Endothelial cell of umbilical vein (primary cell): Measurements from ENCODE around the gene EDEM1. TPM values are rescaled to one million over a fixed set of nuclear protein-coding genes. Genes with fewer than 3 reads are reported as not detected.

Experiments
- BruUV-seq: library from RNA; stranded (reverse); fragments of 400-500 nt; replicated peaks from 2 replicates; lab custom pipeline; 2021; lab: Mats Ljungman, UMichigan
- CTCF ChIA-PET: fragments of 300-600, 350-600 bp; sonication (Branson Sonifier 250); formaldehyde crosslinking; loops from one replicate; lab custom pipeline; 2021; ENCODE audit warnings: antibody characterized with exemption, inconsistent platforms; lab: Charles Lee
- POLR2A ChIA-PET: fragments of 300-600, 350-600 bp; sonication (Branson Sonifier 250); formaldehyde crosslinking; loops from one replicate; lab custom pipeline; 2021; ENCODE audit warnings: antibody characterized with exemption, inconsistent platforms; lab: Charles Lee
- DNase-seq: peaks from one replicate; pipeline ENCODE4 v3.0.0-alpha.2; 2011; ENCODE audit warnings: low read depth, low spot score
- FAIRE-seq: peaks from 2 replicates; lab custom pipeline; 2011; peaks lifted over from hg19 to GRCh38; lab: Jason Lieb, UNC
- H2AFZ ChIP-seq: 2 replicates; pipeline ENCODE4 v1.6.0; 2012; ENCODE audit warnings: low read depth, low read length, control low read depth, inconsistent platforms
- H3K27ac ChIP-seq: 2 replicates; pipeline ENCODE4 v1.5.1; 2011; ENCODE audit warnings: low read depth, mild to moderate bottlenecking, control low read depth, low read length, moderate library complexity; ENCODE audit not compliant: insufficient read depth
- H3K27me3 ChIP-seq, 2 experiments: 2 replicates each; pipeline versions ENCODE4 v1.6.0 to v1.6.1; 2011; ENCODE audit warnings: low read length in 2 of 2, mixed read lengths in 1 of 2; ENCODE audit not compliant: control insufficient read depth in 2 of 2, insufficient read depth in 2 of 2
- H3K36me3 ChIP-seq, 2 experiments: 2 replicates in 1 of 2; 3 replicates in 1 of 2; pipeline ENCODE4 v1.5.1; 2011; ENCODE audit warnings: low read length in 2 of 2, mild to moderate bottlenecking in 1 of 2, moderate library complexity in 1 of 2; ENCODE audit not compliant: control insufficient read depth in 2 of 2, insufficient read depth in 2 of 2; ENCODE audit errors: extremely low read depth in 1 of 2
- H3K4me1 ChIP-seq: 3 replicates; pipeline ENCODE4 v1.5.1; 2011; ENCODE audit warnings: mild to moderate bottlenecking, low read length; ENCODE audit not compliant: control insufficient read depth, insufficient read depth; ENCODE audit errors: extremely low read depth
- H3K4me2 ChIP-seq: 2 replicates; pipeline ENCODE4 v1.6.1; 2011; ENCODE audit warnings: low read length, control low read depth, mixed read lengths; ENCODE audit not compliant: insufficient read depth
- H3K4me3 ChIP-seq, 3 experiments: fragments of 200-600 bp in 1 of 3; sonication (generic), shearing (Covaris generic) in 1 of 3; replicated peaks in 1 of 3; 2 replicates each; pipeline ENCODE4 v1.5.1; 2011 to 2016; ENCODE audit warnings: control low read depth in 3 of 3, low read length in 3 of 3, mild to moderate bottlenecking in 2 of 3, inconsistent platforms in 1 of 3, low read depth in 1 of 3, moderate library complexity in 1 of 3; ENCODE audit not compliant: insufficient read depth in 1 of 3
- H3K79me2 ChIP-seq: 2 replicates; pipeline ENCODE4 v1.6.0; 2012; ENCODE audit warnings: low read length, inconsistent platforms; ENCODE audit not compliant: control insufficient read depth, insufficient read depth
- H3K9ac ChIP-seq: replicated peaks from 2 replicates; pipeline ENCODE3; 2011; ENCODE audit warnings: low read length, control low read depth; ENCODE audit not compliant: insufficient read depth; ENCODE audit errors: extremely low read depth
- H3K9me1 ChIP-seq: replicated peaks from 3 replicates; pipeline ENCODE4 v1.6.0; 2011; ENCODE audit warnings: mild to moderate bottlenecking, low read length; ENCODE audit not compliant: control insufficient read depth, insufficient read depth; ENCODE audit errors: extremely low read depth
- H3K9me3 ChIP-seq: replicated peaks from 2 replicates; pipeline ENCODE4 v1.5.1; 2012; ENCODE audit warnings: low read length, inconsistent platforms; ENCODE audit not compliant: control insufficient read depth, insufficient read depth
- H4K20me1 ChIP-seq: replicated peaks from 2 replicates; pipeline ENCODE3; 2011; ENCODE audit warnings: mild to moderate bottlenecking, low read length; ENCODE audit not compliant: control insufficient read depth, insufficient read depth; ENCODE audit errors: extremely low read depth
- EZH2 ChIP-seq: IDR thresholded peaks from 2 replicates; pipeline ENCODE4 v1.6.1; 2012; ENCODE audit warnings: borderline replicate concordance, low read depth, mild to moderate bottlenecking, moderate library complexity, low read length, inconsistent platforms; ENCODE audit not compliant: severe bottlenecking
- FOS ChIP-seq: IDR thresholded peaks from 2 replicates; pipeline ENCODE4 v1.6.1; 2011; ENCODE audit warnings: mild to moderate bottlenecking, low read length, moderate library complexity, borderline replicate concordance; ENCODE audit not compliant: insufficient read depth
- GATA2 ChIP-seq: IDR thresholded peaks from 2 replicates; pipeline ENCODE4 v1.7.0; 2011; ENCODE audit warnings: low read depth, mild to moderate bottlenecking, moderate library complexity, mixed read lengths, low read length; ENCODE audit not compliant: insufficient read length, insufficient read depth
- JUN ChIP-seq: IDR thresholded peaks from 2 replicates; pipeline ENCODE4 v1.6.1; 2011; ENCODE audit warnings: borderline replicate concordance, low read depth; ENCODE audit not compliant: insufficient read length, insufficient read depth
- MAX ChIP-seq: IDR thresholded peaks from 2 replicates; pipeline ENCODE4 v1.6.1; 2011; ENCODE audit not compliant: insufficient read depth, insufficient read length
- MYC ChIP-seq: IDR thresholded peaks from one replicate; pipeline ENCODE4 v1.6.1; 2011; ENCODE audit warnings: mild to moderate bottlenecking, low read depth, low read length
- POLR2A ChIP-seq: IDR thresholded peaks from 2 replicates; pipeline ENCODE4 v1.6.1; 2012; ENCODE audit warnings: low read depth, mild to moderate bottlenecking, control low read depth, low read length
- POLR2AphosphoS5 ChIP-seq: IDR thresholded peaks from 2 replicates; pipeline ENCODE4 v1.6.1; 2012; ENCODE audit warnings: low read depth, mild to moderate bottlenecking, control low read depth, low read length, moderate library complexity; ENCODE audit not compliant: insufficient read depth
- dilution Hi-C: fragments of 300-500 bp; cut with MboI; formaldehyde crosslinking; loops from one replicate; pipeline ENCODE4 v1.15.0; 2019; ENCODE audit warnings: low sequenced_read_pairs; ENCODE audit not compliant: extremely low pct_ligation_motif_present
- intact Hi-C: fragments of 100-400 bp; cut with micrococcal nuclease; formaldehyde crosslinking; loops from one replicate; pipeline ENCODE4 v1.10.0; 2022
- polyA plus RNA-seq, 4 experiments: library from polyadenylated mRNA; depleted of rRNA in 3 of 4; stranded (reverse) in 3 of 4; unstranded in 1 of 4; fragments of >200 nt; gene quantifications; 2 replicates each; pipeline versions ENCODE4 v1.2.1 to v1.2.3, GENCODE V29; 2011 to 2012; ENCODE audit warnings: missing spikeins in 1 of 4
- total RNA-seq: library from RNA; stranded (reverse); gene quantifications from 2 replicates; pipeline ENCODE4 v1.2.3, GENCODE V29; 2021
- TF ChIP-seq, protein P1 (sequence below), 2 donors: IDR thresholded peaks; 1 replicate in 1 of 2; 2 replicates in 1 of 2; pipeline ENCODE4 v1.5.1; 2011; ENCODE audit warnings: low read length in 2 of 2, mild to moderate bottlenecking in 2 of 2, moderate library complexity in 2 of 2, control low read depth in 1 of 2, inconsistent platforms in 1 of 2, low read depth in 1 of 2; ENCODE audit not compliant: insufficient read depth in 1 of 2; ENCODE audit errors: extremely low read depth in 1 of 2

EDEM1 gene
- total and polyA plus RNA-seq, 2 donors (not counting 3 experiments of a cell fraction or from before 2014, with no cell fraction given), result 19.4 to 61.1 TPM

- intact Hi-C loops, result no loop called here
- POLR2A ChIA-PET, result no interaction called here
- Histone ChIP-seq H3K27ac (no peak overlapping the region), H3K27me3 (no peaks in the 10 kb centered on the region), H3K4me2 (no peak overlapping the region), H3K9me3 (no peaks in the 10 kb centered on the region), H3K9me1 (no peaks in the 10 kb centered on the region), H3K79me2 (peaks cover 95% of the 10 kb centered on the region), H3K4me3 (no peak overlapping the region), H3K4me1 (no peaks in the 10 kb centered on the region), H3K36me3 (no peaks in the 10 kb centered on the region), H3K9ac (no peak overlapping the region), H2AFZ (no peak overlapping the region), H4K20me1 (peaks cover 4% of the 10 kb centered on the region)
- BruUV-seq, result no TSS peak
- TF ChIP-seq GATA2 (no peak), POLR2AphosphoS5 (no peak), MAX (no peak), FOS (no peak), EZH2 (no peak), MYC (no peak), POLR2A (no peak), JUN (no peak)
- TF ChIP-seq, protein P1, sequence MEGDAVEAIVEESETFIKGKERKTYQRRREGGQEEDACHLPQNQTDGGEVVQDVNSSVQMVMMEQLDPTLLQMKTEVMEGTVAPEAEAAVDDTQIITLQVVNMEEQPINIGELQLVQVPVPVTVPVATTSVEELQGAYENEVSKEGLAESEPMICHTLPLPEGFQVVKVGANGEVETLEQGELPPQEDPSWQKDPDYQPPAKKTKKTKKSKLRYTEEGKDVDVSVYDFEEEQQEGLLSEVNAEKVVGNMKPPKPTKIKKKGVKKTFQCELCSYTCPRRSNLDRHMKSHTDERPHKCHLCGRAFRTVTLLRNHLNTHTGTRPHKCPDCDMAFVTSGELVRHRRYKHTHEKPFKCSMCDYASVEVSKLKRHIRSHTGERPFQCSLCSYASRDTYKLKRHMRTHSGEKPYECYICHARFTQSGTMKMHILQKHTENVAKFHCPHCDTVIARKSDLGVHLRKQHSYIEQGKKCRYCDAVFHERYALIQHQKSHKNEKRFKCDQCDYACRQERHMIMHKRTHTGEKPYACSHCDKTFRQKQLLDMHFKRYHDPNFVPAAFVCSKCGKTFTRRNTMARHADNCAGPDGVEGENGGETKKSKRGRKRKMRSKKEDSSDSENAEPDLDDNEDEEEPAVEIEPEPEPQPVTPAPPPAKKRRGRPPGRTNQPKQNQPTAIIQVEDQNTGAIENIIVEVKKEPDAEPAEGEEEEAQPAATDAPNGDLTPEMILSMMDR (IDR thresholded peaks at IDR 0.05; ENCODE audit: extremely low read depth in 1 of 2, insufficient read depth in 1 of 2, low read depth in 1 of 2, low read length in 2 of 2), result no peak
- dilution Hi-C loops, result no loop called here
- DNase-seq (no peak), FAIRE-seq (no peak)
- CTCF ChIA-PET, result no interaction called here
Measured at GRCh38 chr3:5151586-5151985, 35.9 kb upstream of the EDEM1 start.
